Omental fat pad (tissue), 4 donors: ENCODE data around the gene CACNA1D. TPM values are rescaled to one million over a fixed set of nuclear protein-coding genes. Genes with fewer than 3 reads are reported as not detected.

Experiments used
- ATAC-seq: fragments of 150-250 bp; one replicate; pipeline ENCODE4 v1.9.1; 2016; ENCODE audit warnings: mild to moderate bottlenecking, moderate library complexity; ENCODE audit not compliant: low FRiP score
- DNase-seq: peaks from one replicate; pipeline ENCODE4 v3.0.0-alpha.2; 2019; ENCODE audit warnings: low spot score
- total RNA-seq, 4 donors: library from RNA; depleted of rRNA; stranded (reverse); fragments of >200 nt; gene quantifications; one replicate each; pipeline ENCODE4 v1.1.0, GENCODE V29; 2016
- TF ChIP-seq, protein P1 (sequence below), 3 donors: fragments of 450-650 bp; IDR thresholded peaks; one replicate each; pipeline ENCODE4 v1.5.1; 2016 to 2017; ENCODE audit warnings: antibody characterized with exemption in 3 of 3, mild to moderate bottlenecking in 3 of 3, moderate library complexity in 2 of 3

CACNA1D gene
- total RNA-seq, 4 donors from 2014 or later, result 0.24 to 1.8 (median 0.74) TPM

DNA sequence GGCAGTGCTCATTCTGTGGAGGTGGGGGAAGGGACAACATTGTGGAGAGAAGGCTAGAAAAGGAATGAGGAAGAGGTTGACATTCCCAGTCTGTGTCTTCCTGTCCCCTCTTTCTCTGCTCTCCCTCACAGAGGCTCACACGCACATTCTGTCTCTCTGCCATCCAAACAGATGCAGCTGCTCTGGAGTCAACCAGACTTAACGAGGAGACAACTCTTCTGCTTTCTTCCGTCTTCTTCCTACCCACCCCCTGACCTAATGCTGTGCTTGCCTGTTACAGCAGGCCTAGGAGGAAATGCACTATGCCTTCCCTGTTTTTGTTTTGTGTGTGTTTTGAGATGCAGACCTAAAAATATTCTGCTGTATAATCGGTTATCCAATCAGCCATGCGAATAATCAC, 121.9 kb downstream of the CACNA1D start:
- DNase-seq (no peak), ATAC-seq (no peak)
- TF ChIP-seq, protein P1, sequence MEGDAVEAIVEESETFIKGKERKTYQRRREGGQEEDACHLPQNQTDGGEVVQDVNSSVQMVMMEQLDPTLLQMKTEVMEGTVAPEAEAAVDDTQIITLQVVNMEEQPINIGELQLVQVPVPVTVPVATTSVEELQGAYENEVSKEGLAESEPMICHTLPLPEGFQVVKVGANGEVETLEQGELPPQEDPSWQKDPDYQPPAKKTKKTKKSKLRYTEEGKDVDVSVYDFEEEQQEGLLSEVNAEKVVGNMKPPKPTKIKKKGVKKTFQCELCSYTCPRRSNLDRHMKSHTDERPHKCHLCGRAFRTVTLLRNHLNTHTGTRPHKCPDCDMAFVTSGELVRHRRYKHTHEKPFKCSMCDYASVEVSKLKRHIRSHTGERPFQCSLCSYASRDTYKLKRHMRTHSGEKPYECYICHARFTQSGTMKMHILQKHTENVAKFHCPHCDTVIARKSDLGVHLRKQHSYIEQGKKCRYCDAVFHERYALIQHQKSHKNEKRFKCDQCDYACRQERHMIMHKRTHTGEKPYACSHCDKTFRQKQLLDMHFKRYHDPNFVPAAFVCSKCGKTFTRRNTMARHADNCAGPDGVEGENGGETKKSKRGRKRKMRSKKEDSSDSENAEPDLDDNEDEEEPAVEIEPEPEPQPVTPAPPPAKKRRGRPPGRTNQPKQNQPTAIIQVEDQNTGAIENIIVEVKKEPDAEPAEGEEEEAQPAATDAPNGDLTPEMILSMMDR (IDR thresholded peaks at IDR 0.05), result no peak

DNA sequence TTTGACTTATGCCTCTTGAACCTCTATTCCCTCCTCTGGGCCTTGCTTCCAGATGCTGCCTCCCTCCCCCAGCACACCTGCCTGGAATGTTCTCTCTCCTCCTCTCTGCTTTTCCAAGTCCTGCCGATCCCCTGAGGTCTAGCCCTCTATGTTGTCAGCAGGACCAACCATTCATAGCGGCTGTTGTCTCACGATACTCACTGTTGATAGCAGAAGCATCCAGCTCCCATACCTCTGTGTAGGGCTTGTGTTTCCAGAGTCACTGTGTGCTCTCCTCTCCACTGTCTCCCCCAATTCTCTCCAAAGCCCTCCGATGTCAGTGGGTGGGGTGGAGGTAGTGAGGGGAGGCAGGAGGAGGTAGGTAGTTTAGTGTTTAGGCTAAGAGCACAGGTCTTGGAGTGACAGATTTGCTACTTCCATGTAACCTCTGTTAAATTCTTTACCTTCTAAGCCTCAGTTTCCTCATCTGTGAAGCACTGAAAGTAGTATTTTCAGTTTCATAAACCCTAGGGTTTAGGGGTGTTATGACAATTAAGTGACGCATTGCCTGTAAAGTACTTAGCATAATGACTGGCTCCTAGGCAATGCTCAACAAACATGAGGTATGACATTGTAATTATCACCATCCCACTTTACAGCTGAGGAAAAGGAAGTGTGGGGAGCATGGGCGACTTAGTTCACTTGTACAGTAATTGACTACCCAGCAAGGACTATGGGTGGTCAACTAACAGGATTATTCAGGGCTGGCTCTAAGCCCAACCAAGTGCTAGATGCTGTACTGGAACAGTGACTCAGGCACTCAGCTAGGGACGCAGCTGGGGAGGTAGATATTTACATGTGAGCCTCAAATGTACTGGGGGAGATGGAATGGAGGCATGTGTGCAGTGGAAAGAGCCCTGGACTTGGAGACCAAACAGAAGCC, 122.8 kb downstream of the CACNA1D start:
- TF ChIP-seq, protein P1 (IDR thresholded peaks at IDR 0.05), result no peak
- ATAC-seq (no peak), DNase-seq (no peak)

DNA sequence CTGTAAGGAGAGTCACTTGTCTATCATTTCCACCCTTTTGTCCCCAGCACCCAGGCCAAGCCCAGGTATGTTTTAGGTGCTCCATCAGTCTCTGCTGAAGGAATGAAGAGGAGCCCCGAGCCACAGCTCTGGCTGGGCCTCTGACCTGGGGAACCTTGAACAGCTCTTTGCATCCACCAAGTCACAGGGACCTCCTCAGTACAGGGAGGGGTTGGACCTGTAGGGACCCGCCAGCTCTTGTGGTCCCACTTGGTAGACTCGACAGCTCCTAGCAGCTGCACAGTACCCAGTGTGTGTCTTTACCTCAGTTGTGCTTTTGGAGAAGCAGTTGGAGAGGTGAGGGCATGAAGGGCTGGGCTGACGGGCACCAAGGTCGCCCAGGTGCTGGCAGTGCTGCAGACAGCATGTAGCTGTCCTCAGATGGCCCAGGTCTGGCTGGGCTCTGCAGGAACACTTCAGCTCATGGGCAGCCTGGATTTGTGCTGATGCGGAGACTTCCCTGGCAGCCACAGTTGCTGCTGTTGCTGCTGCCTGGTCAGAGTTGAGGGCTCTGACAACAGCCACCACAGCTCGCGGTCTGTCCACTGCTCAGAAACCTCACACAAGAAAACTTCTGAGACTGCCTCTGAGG, 123.6 kb downstream of the CACNA1D start:
- ATAC-seq, result no peak
- no peak for DNase-seq
- TF ChIP-seq, protein P1 (IDR thresholded peaks at IDR 0.05), result no peak

DNA sequence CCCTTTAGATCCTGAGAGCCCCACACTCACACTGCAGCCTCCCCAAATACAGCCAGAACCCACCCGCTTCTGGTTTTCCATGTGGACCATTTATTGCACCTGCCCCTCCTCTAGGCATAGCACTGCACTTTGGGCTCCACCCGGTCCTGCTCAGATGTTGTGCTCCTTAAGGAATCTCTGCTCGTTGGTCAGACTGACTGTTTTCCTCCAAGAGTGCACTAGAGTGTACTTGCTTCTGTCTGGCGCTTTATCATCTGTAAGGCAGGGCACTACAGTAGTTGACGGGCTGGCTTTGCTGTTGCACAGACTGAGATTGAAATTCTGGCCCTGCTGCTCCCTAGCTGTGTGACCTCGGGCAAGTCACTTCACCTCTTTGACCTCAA, 124.1 kb downstream of the CACNA1D start:
- ATAC-seq, result no peak
- TF ChIP-seq, protein P1 (IDR thresholded peaks at IDR 0.05), result no peak
- no peak for DNase-seq

DNA sequence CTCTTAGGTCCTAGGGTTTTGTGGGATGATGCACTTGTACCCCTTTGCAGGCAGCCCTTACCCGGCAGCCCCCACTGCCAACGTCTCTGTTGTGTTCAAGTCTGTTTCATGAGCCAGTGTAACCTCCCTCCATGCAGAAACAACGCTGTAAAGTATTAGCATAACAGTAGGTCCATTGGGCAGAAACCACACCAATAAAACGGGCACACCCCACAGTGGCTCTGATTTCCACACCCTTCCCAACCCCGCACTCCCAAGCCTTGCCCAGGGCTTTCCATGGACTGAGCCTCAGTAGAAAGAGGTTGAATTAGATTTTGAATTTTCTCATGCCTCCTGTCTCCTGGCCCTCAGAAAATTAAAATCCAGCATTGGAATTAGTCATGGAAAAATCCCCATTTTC, 124.5 kb downstream of the CACNA1D start:
- DNase-seq, result no peak
- ATAC-seq, result no peak
- TF ChIP-seq, protein P1 (IDR thresholded peaks at IDR 0.05), result no peak

DNA sequence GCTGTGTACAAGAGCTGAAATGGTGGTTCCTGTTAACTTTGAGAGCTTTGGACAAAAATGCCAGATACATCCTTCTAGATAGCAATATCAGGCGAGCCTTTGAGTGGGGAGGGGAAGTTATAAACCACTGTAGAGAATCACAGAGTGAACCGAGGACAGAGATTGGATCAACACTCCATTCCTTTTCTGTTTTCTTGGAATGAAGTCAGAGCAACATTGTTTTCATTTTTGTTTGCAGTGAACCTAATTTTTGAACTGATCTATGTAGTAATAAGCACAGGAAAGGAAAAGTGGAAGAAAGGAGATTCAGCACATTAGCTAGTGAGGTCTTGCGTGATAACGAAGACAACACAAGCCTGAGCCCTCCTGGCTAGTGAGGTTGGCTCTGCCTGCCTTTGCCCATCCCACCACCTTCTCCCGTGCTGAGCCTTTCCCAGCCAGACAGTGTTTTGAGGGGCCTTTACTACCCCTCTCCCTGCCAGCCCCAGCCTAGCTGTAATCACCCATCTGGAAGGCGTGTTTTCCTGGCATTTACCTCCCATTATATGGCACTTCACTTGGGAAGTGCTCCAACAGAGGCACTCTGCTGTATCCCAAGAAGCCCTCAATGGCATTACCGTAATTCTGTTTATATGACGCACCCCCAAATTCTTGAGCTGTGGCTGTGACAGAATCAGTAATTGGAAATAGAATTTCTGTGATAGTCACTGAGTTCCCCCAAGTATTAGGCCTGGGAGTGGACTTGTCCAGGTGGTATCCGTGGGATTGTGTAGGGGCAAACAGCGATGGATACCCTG, 129.8 kb downstream of the CACNA1D start:
- ATAC-seq (no peak), DNase-seq (no peak)

More for the DNA sequence above, 129.8 kb downstream of the CACNA1D start:
- TF ChIP-seq, protein P1 (IDR thresholded peaks at IDR 0.05), result no peak
